K562 (cell line): Measurements from ENCODE around the gene NELL1.

Experiments used
- CBFB ChIP-seq: sonication (generic); formaldehyde crosslinking; IDR thresholded peaks from 2 replicates; pipeline ENCODE4 v1.4.0; 2020; ENCODE audit warnings: mild to moderate bottlenecking, missing genetic modification reagents
- CHD2 ChIP-seq: IDR thresholded peaks from 2 replicates; pipeline ENCODE4 v1.6.1; 2011; ENCODE audit warnings: low read depth, low read length
- CTCF ChIP-seq, 3 experiments: IDR thresholded peaks in 2 of 3; conservative IDR thresholded peaks in 1 of 3; 2 replicates each; pipeline ENCODE4 v1.5.1; 2011 to 2012; ENCODE audit warnings: low read length in 3 of 3, mild to moderate bottlenecking in 3 of 3, control low read depth in 2 of 3, improper control_type of control experiment in 1 of 3, inconsistent platforms in 1 of 3, low read depth in 1 of 3, mixed read lengths in 1 of 3, moderate library complexity in 1 of 3; ENCODE audit not compliant: insufficient read depth in 2 of 3
- EP300 ChIP-seq: IDR thresholded peaks from 2 replicates; pipeline ENCODE4 v1.6.1; 2012; ENCODE audit warnings: low read length, improper control_type of control experiment
- MIER1 ChIP-seq: fragments of 450-650 bp; IDR thresholded peaks from 2 replicates; pipeline ENCODE4 v1.6.1; 2016; ENCODE audit warnings: antibody characterized with exemption, mild to moderate bottlenecking, low read depth
- NEUROD1 ChIP-seq: fragments of 150-350 bp; IDR thresholded peaks from 2 replicates; pipeline ENCODE4 v1.6.1; 2014; ENCODE audit warnings: borderline replicate concordance, low read length, low read depth; ENCODE audit not compliant: partially characterized antibody
- RCOR1 ChIP-seq, 2 experiments: IDR thresholded peaks; 2 replicates each; pipeline ENCODE4 v1.6.1; 2012; ENCODE audit warnings: low read depth in 2 of 2, low read length in 2 of 2, borderline replicate concordance in 1 of 2, improper control_type of control experiment in 1 of 2
- RFX7 ChIP-seq: fragments of 250-450 bp; sonication (Bioruptor Pico); IDR thresholded peaks from 2 replicates; pipeline ENCODE4 v1.5.1; 2021; ENCODE audit warnings: mild to moderate bottlenecking
- SP1 ChIP-seq: sonication (generic); formaldehyde crosslinking; IDR thresholded peaks from 2 replicates; pipeline ENCODE4 v1.8.1; 2022; ENCODE audit warnings: mild to moderate bottlenecking, missing genetic modification reagents
- ZFPM2 ChIP-seq: fragments of 250-450 bp; sonication (Bioruptor Pico); IDR thresholded peaks from 2 replicates; pipeline ENCODE4 v1.5.1; 2022; ENCODE audit warnings: mild to moderate bottlenecking
- ZFX ChIP-seq: sonication (generic); formaldehyde crosslinking; IDR thresholded peaks from 2 replicates; pipeline ENCODE4 v1.8.0; 2022; ENCODE audit warnings: mild to moderate bottlenecking, missing genetic modification reagents, moderate library complexity
- TF ChIP-seq, protein P1 (sequence below): fragments of 150-350 bp; conservative IDR thresholded peaks from 2 replicates; pipeline ENCODE4 v1.6.1; 2014; ENCODE audit warnings: low read length

- TF ChIP-seq EP300, result no peak
- TF ChIP-seq MIER1, result no peak
- no peak for TF ChIP-seq CHD2
- no peak for TF ChIP-seq ZFX
- no peak for TF ChIP-seq RCOR1 (IDR thresholded peaks at IDR 0.05; ENCODE audit: borderline replicate concordance in 1 of 2, low read depth in 2 of 2, low read length in 2 of 2)
- no peak for TF ChIP-seq ZFPM2 (CRISPR knock-in tag)
- TF ChIP-seq CTCF (IDR thresholded peaks at IDR 0.05 in 2 of 3, conservative IDR thresholded peaks at IDR 0.05 in 1 of 3; ENCODE audit: insufficient read depth in 2 of 3, low read depth in 1 of 3, low read length in 3 of 3), result no peak
- TF ChIP-seq CBFB, result no peak
- no peak for TF ChIP-seq NEUROD1
- TF ChIP-seq, protein P1, sequence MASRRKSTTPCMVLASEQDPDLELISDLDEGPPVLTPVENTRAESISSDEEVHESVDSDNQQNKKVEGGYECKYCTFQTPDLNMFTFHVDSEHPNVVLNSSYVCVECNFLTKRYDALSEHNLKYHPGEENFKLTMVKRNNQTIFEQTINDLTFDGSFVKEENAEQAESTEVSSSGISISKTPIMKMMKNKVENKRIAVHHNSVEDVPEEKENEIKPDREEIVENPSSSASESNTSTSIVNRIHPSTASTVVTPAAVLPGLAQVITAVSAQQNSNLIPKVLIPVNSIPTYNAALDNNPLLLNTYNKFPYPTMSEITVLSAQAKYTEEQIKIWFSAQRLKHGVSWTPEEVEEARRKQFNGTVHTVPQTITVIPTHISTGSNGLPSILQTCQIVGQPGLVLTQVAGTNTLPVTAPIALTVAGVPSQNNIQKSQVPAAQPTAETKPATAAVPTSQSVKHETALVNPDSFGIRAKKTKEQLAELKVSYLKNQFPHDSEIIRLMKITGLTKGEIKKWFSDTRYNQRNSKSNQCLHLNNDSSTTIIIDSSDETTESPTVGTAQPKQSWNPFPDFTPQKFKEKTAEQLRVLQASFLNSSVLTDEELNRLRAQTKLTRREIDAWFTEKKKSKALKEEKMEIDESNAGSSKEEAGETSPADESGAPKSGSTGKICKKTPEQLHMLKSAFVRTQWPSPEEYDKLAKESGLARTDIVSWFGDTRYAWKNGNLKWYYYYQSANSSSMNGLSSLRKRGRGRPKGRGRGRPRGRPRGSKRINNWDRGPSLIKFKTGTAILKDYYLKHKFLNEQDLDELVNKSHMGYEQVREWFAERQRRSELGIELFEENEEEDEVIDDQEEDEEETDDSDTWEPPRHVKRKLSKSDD, result no peak
- no peak for TF ChIP-seq RFX7 (CRISPR knock-in tag)
- TF ChIP-seq SP1 (CRISPR knock-in tag), result no peak
Measured at GRCh38 chr11:21048626-21049025, 379.2 kb downstream of the NELL1 start.
